ENCODE data around the gene ZNF683.

The ZNF683 gene

GRCh38 chr1:26358411-26359384, 13.9 kb downstream of the ZNF683 start:
- DNase-seq (ENCODE audit: low read depth), result peak; percentile 45

- no peak for DNase-seq (ENCODE audit: low read depth)
Observed at GRCh38 chr1:26357121-26357602, 15.4 kb downstream of the ZNF683 start.

- no peak for DNase-seq (ENCODE audit: low read depth)
Observed at GRCh38 chr1:26356106-26356505, 16.4 kb downstream of the ZNF683 start.

- no peak for DNase-seq (ENCODE audit: low read depth)
Observed at GRCh38 chr1:26354972-26355371, 17.6 kb downstream of the ZNF683 start.

GRCh38 chr1:26353976-26354820, 18.4 kb downstream of the ZNF683 start, which contains the start of gene CRYBG2:
TSS of gene CRYBG2 (minus strand) at chr1:26354130. CDS start at chr1:26346657, 7,473 bp downstream.
- no peak for DNase-seq (ENCODE audit: low read depth)

- DNase-seq (ENCODE audit: low read depth), result no peak
Observed at GRCh38 chr1:26353210-26353859, 19.2 kb downstream of the ZNF683 start.

GRCh38 chr1:26352338-26352679, 20.2 kb downstream of the ZNF683 start:
- DNase-seq (ENCODE audit: low read depth), result no peak

- no peak for DNase-seq (ENCODE audit: low read depth)
Observed at GRCh38 chr1:26351590-26352337, 20.8 kb downstream of the ZNF683 start.

- no peak for DNase-seq (ENCODE audit: low read depth)
Observed at GRCh38 chr1:26350701-26351589, 21.6 kb downstream of the ZNF683 start.

- DNase-seq (ENCODE audit: low read depth), result no peak
Observed at GRCh38 chr1:26350343-26350700, 22.2 kb downstream of the ZNF683 start.

- no peak for DNase-seq (ENCODE audit: low read depth)
Observed at GRCh38 chr1:26349877-26350244, 22.7 kb downstream of the ZNF683 start.

GRCh38 chr1:26349188-26349876, 23.2 kb downstream of the ZNF683 start:
- DNase-seq (ENCODE audit: low read depth), result no peak

- no peak for DNase-seq (ENCODE audit: low read depth)
Observed at GRCh38 chr1:26346274-26347033, 26.1 kb downstream of the ZNF683 start.

- no peak for DNase-seq (ENCODE audit: low read depth)
Observed at GRCh38 chr1:26345718-26346117, 26.8 kb downstream of the ZNF683 start.

- no peak for DNase-seq (ENCODE audit: low read depth)
Observed at GRCh38 chr1:26344147-26344920, 28.2 kb downstream of the ZNF683 start.

- no peak for DNase-seq (ENCODE audit: low read depth)
Observed at GRCh38 chr1:26340047-26340481, 32.5 kb downstream of the ZNF683 start.

GRCh38 chr1:26338670-26339069, 33.9 kb downstream of the ZNF683 start:
- DNase-seq (ENCODE audit: low read depth), result no peak

GRCh38 chr1:26337625-26338024, 34.9 kb downstream of the ZNF683 start:
- DNase-seq (ENCODE audit: low read depth), result no peak
